Natural killer cell (primary cell): ENCODE results near the gene DISP2. TPM values are rescaled to one million over a fixed set of nuclear protein-coding genes. Genes with fewer than 3 reads are reported as not detected.
A peak's percentile ranks its signal among the peaks of the same experiment; 100 is the strongest.

Source experiments
- ATAC-seq, 3 donors: fragments of 150-1000 bp in 2 of 3; fragments of 200-7000 bp in 1 of 3; cut with Tn5 transposase; 1 replicate in 1 of 3; 2 replicates in 2 of 3; pipeline ENCODE4 v1.10.0; 2021; ENCODE audit warnings: mild to moderate bottlenecking in 2 of 3, moderate library complexity in 2 of 3
- DNase-seq, 2 donors: peaks; one replicate each; pipeline versions ENCODE4 v3.0.0 to v3.0.0-alpha.2; 2013 to 2021; ENCODE audit warnings: mixed read lengths in 1 of 2
- H3K27ac ChIP-seq: one replicate; pipeline ENCODE4 v1.5.1; 2013; ENCODE audit warnings: mild to moderate bottlenecking, low read length
- H3K27me3 ChIP-seq: one replicate; pipeline ENCODE4 v1.6.1; 2013; ENCODE audit warnings: low read length; ENCODE audit not compliant: control insufficient read depth, insufficient read depth
- H3K36me3 ChIP-seq: one replicate; pipeline ENCODE4 v1.6.1; 2013; ENCODE audit warnings: low read length; ENCODE audit not compliant: control insufficient read depth, insufficient read depth
- H3K4me1 ChIP-seq: one replicate; pipeline ENCODE4 v1.6.1; 2013; ENCODE audit warnings: low read length; ENCODE audit not compliant: control insufficient read depth, insufficient read depth
- H3K4me3 ChIP-seq: one replicate; pipeline ENCODE4 v1.5.1; 2013; ENCODE audit warnings: low read length
- H3K9me3 ChIP-seq: one replicate; pipeline ENCODE4 v1.6.1; 2013; ENCODE audit warnings: low read length; ENCODE audit not compliant: control insufficient read depth, insufficient read depth
- H3K27ac Mint-ChIP-seq, 2 donors: one replicate each; pipeline ENCODE4 v1.8.0; 2022; ENCODE audit warnings: mild to moderate bottlenecking in 2 of 2, mixed read lengths in 2 of 2, moderate library complexity in 1 of 2
- H3K27me3 Mint-ChIP-seq, 2 donors: one replicate each; pipeline ENCODE4 v1.8.0; 2022; ENCODE audit warnings: low read depth in 2 of 2, mixed read lengths in 2 of 2
- H3K36me3 Mint-ChIP-seq: one replicate; pipeline ENCODE4 v1.8.0; 2022; ENCODE audit warnings: mixed read lengths
- H3K4me1 Mint-ChIP-seq, 2 donors: one replicate each; pipeline ENCODE4 v1.8.0; 2022; ENCODE audit warnings: mixed read lengths in 2 of 2
- H3K4me3 Mint-ChIP-seq: one replicate; pipeline ENCODE4 v1.8.0; 2022; ENCODE audit warnings: mild to moderate bottlenecking, moderate library complexity, mixed read lengths
- H3K9me3 Mint-ChIP-seq, 2 donors: one replicate each; pipeline ENCODE4 v1.8.0; 2022; ENCODE audit warnings: mixed read lengths in 2 of 2
- WGBS: methylation state at CpG from one replicate; pipeline ENCODE4 v1.1.7; 2013; ENCODE audit warnings: missing lambda C conversion rate; ENCODE audit not compliant: insufficient coverage; 5-methylcytosine and 5-hydroxymethylcytosine counted together
- intact Hi-C: fragments of 100-400 bp; cut with micrococcal nuclease; formaldehyde crosslinking; loops from one replicate; pipeline ENCODE4 v1.14.2; 2022
- total RNA-seq, 4 donors: library from RNA; stranded (reverse); fragments of 120-200 nt in 1 of 4; gene quantifications; one replicate each; pipeline versions ENCODE4 v1.2.3 to v1.2.4, GENCODE V29; 2013 to 2022
- TF ChIP-seq, protein P1 (sequence below): fragments of 200-600 bp; IDR thresholded peaks from one replicate; pipeline ENCODE4 v1.8.0; 2022; ENCODE audit warnings: antibody characterized with exemption

DISP2 gene
- total RNA-seq, 3 donors from 2014 or later (not counting 1 experiment from before 2014, with no cell fraction given) = 0.20 to 1.0 (median 0.26) TPM

DNA sequence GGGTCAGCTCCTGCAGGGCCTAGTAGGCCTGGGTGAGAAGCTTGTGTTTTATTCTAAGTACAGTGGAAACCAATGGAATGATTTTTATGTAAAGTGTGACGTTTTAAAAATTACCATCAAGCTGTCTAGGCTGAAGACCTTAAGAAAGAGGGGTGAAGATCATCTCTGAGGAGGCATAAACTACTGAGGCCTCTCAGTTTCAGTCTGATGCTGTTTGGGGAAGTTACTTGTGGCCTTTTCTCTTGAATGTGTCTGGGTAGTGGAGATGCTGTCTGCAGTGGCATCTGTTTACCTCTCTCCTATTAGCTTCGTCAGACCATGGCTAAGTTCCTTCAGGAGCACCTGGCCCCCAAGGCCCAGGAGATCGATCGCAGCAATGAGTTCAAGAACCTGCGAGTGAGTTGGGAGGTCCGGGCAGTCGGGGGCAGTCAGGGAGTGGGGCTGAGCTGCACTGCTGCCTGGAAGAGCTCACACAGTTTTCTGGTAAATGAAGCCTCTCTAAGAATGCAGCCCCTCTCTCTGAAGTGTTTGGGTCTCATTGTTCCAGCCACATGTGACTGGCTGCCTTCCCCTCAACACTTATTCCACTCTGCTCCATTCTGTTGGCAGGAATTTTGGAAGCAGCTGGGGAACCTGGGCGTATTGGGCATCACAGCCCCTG, 49.4 kb downstream of the DISP2 start:
- ATAC-seq (no peak), DNase-seq (no peak)
- Histone ChIP-seq H3K4me3 (no peak overlapping the region), H3K27me3 (no peaks in the 10 kb centered on the region), H3K4me1 (peaks cover 20% of the 10 kb centered on the region), H3K36me3 (peaks cover 31% of the 10 kb centered on the region), H3K27ac (no peak overlapping the region), H3K9me3 (no peaks in the 10 kb centered on the region)
- Mint-ChIP-seq H3K9me3 (no peaks in the 10 kb centered on the region), H3K4me1 (peaks cover 27 to 34% of the 10 kb centered on the region in 2 donors), H3K27ac (no peak overlapping the region), H3K36me3 (peaks cover 19% of the 10 kb centered on the region), H3K4me3 (peak overlapping the region; percentile 47), H3K27me3 (no peaks in the 10 kb centered on the region)
- TF ChIP-seq, protein P1, sequence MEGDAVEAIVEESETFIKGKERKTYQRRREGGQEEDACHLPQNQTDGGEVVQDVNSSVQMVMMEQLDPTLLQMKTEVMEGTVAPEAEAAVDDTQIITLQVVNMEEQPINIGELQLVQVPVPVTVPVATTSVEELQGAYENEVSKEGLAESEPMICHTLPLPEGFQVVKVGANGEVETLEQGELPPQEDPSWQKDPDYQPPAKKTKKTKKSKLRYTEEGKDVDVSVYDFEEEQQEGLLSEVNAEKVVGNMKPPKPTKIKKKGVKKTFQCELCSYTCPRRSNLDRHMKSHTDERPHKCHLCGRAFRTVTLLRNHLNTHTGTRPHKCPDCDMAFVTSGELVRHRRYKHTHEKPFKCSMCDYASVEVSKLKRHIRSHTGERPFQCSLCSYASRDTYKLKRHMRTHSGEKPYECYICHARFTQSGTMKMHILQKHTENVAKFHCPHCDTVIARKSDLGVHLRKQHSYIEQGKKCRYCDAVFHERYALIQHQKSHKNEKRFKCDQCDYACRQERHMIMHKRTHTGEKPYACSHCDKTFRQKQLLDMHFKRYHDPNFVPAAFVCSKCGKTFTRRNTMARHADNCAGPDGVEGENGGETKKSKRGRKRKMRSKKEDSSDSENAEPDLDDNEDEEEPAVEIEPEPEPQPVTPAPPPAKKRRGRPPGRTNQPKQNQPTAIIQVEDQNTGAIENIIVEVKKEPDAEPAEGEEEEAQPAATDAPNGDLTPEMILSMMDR = no peak
- intact Hi-C loops = no loop called here
- 83% methylated on average over 8 of the region's 8 CpGs for WGBS

DNA sequence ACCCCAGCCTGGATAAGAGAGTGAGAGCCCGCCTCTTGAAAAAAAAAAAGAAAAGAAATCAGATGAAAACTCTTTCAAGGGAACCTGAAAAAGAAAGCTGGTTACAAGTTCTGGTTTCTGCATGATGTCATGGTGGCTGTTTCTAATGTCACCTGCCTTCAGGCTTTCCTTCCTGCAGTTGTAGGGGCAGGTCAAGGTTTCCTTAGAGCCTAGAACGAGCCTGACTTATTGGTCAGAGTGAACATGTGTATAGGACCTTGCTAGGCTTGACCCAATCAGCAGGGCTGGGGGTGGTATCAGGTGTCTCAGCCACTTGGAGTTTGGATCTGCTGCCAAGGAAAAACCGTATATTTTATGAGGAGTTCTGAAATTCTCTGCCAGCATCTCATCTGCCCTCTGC, 51.3 kb downstream of the DISP2 start:
- Histone ChIP-seq H3K4me3 (no peak overlapping the region), H3K4me1 (peaks cover 20% of the 10 kb centered on the region), H3K27me3 (no peaks in the 10 kb centered on the region), H3K27ac (no peak overlapping the region), H3K36me3 (peaks cover 46% of the 10 kb centered on the region), H3K9me3 (no peaks in the 10 kb centered on the region)
- ATAC-seq = no peak
- intact Hi-C loops = no loop called here
- TF ChIP-seq, protein P1 = no peak
- Mint-ChIP-seq H3K4me1 (peaks cover 27 to 34% of the 10 kb centered on the region in 2 donors), H3K9me3 (no peaks in the 10 kb centered on the region), H3K27me3 (no peaks in the 10 kb centered on the region), H3K27ac (no peak overlapping the region), H3K4me3 (no peak overlapping the region), H3K36me3 (peaks cover 19% of the 10 kb centered on the region)
- WGBS = 81% methylated on average over 3 of the region's 3 CpGs
- no peak for DNase-seq

DNA sequence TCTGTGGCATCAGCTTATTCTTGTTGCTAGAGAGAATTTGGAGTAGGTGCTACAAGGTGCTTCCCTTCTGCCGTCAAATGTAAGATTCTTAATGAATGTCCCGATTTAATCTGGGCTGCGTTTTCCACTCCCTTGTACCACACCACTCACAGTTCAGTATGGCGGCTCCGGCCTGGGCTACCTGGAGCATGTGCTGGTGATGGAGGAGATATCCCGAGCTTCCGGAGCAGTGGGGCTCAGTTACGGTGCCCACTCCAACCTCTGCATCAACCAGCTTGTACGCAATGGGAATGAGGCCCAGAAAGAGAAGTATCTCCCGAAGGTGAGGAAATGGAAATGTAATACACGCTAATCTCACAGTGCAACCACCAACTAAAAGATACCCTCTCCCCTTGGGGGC, 52.5 kb downstream of the DISP2 start:
- H3K4me3 Mint-ChIP-seq = no peak overlapping the region
- H3K9me3 Mint-ChIP-seq = no peaks in the 10 kb centered on the region
- Histone ChIP-seq H3K9me3 (no peaks in the 10 kb centered on the region), H3K4me3 (no peak overlapping the region), H3K27me3 (no peaks in the 10 kb centered on the region), H3K4me1 (peaks cover 14% of the 10 kb centered on the region), H3K27ac (no peak overlapping the region), H3K36me3 (peaks cover 57% of the 10 kb centered on the region)
- H3K27ac Mint-ChIP-seq = no peak overlapping the region
- no peak for ATAC-seq
- H3K27me3 Mint-ChIP-seq = no peaks in the 10 kb centered on the region
- peaks cover 19% of the 10 kb centered on the region for H3K36me3 Mint-ChIP-seq
- DNase-seq = no peak
- intact Hi-C loops = no loop called here
- TF ChIP-seq, protein P1 = no peak
- H3K4me1 Mint-ChIP-seq = peaks cover 20 to 28% of the 10 kb centered on the region in 2 donors
- 95% methylated on average over 4 of the region's 11 CpGs for WGBS
